ENCODE data around the gene CNPY2.
"Not testable (repeated sequence)": the region's sequence is repeated elsewhere in the genome, so short reads cannot be mapped to it uniquely, and the experiment has no call there.

Gene CNPY2

GRCh38 chr12:56297400-56297799 lies 18.4 kb downstream of the CNPY2 start:
- no peak for DNase-seq (ENCODE audit: extremely low read depth, low read depth)
- no peak for TF ChIP-seq CTCF (IDR thresholded peaks at IDR 0.05; ENCODE audit: low read depth, low read length, missing control alignments)
- H3K4me3 ChIP-seq (replicated peaks; ENCODE audit: low read depth, low read length) = no peak overlapping the region

DNA sequence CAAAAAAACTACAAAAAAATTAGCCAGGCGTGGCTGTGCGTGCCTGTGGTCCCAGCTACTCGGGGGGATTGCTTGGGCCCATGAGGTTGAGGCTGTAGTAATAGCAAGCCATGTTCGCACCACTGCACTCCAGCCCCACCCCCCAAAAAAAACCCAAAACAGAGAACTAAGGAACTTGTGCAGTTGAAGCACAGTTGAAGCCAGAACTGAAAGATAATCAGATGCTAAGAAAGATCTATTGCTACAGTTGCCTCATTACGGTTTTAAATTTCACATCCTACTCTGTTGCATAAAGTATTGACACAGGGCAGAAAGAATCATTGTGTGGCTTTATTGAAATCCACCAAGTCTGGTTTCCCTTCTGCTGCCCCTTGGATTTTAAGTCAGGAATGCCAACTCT lies 19.5 kb downstream of the CNPY2 start:
- no peak for TF ChIP-seq CTCF (IDR thresholded peaks at IDR 0.05; ENCODE audit: low read depth, low read length, missing control alignments)
- H3K4me3 ChIP-seq (replicated peaks; ENCODE audit: low read depth, low read length) = no peak overlapping the region
- no peak for DNase-seq (ENCODE audit: extremely low read depth, low read depth)

DNA sequence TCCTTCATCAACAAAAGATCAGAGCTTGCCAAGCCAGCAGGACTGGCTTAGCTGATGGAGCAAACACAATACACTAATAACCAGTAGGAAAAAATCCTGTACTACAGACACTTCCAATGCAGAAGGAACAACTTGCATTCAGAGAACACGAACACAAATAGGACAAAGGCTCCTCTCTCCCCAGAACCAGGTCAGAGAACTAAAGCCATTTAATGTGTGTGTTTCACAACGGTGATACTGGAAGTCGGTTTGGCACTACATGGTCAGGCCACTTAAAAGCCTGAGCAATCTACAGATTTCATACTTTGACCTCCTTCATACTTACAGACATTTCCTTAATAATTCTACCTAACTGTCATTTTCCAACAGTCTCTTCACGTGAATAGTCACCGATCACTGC lies 22.0 kb downstream of the CNPY2 start:
- no peak for TF ChIP-seq CTCF (IDR thresholded peaks at IDR 0.05; ENCODE audit: low read depth, low read length, missing control alignments)
- no peak overlapping the region for H3K4me3 ChIP-seq (replicated peaks; ENCODE audit: low read depth, low read length)
- no peak for DNase-seq (ENCODE audit: extremely low read depth, low read depth)

DNA sequence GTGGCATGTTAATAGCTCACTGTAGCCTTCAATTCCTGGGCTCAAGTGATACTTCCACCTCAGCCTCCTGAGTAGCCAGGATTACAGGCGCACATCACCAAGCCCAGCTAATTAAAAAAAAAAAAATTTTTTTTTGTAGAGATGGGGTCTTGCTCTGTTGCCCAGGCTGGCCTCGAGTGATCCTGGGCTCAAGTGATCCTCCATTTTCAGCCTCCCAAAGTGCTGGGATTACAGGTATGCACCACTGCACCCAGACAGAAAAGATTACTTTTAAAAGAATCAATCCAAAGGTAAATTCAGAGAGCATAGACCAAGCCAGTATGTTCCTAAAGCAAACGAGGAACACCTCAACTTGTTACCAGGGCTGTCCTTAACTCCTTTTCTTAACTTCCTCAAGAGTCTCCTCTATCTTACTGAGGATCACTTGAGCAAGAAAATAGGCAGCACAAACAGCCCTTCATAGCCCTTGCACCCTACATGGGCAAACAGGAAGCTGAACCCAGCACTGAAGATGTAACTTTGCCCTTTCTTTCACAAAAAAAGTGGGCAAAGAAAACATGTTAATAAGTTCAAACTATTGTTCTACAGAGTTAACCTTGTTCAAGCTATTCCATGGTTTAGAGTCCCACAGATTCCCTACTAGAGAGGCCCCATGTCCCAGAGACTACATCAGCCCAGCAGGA lies 26.9 kb downstream of the CNPY2 start:
- DNase-seq (ENCODE audit: extremely low read depth, low read depth) = no peak
- H3K4me3 ChIP-seq (replicated peaks; ENCODE audit: low read depth, low read length) = no peak overlapping the region

DNA sequence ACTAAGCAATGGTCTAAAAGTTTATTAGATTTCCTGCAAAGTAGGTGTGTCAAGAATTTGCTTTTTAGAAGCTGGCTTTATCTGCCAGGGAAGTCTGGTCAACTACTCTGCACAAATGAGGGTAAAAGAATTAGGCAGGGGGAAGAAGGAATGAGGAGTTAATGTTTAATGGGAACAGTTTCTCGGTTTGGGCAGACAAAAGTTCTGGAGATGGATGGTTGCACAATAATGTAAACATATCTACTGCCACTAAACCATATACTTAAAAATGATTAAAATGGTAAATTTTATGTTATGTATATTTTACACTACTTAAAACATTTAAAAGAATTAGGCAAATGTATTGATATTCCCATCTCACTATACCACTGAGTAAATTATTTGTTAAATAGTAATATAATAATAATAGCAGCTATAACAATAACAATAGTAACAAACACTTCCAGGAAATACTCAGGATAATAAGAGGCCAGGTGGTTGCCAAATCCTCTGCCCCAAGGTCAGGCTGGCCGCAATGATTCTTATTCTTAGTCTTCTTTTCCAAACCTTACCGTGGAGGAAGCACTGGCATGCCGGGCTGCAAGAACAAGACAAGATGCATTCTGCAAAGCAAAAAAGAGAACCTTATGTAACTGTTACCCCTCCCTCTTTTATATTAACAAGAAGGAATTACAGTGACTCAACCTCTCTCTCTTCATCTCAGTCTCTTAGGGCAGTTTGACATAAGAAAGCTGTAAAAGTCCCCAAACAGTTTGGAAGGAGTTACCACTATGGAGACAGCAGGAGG lies 29.6 kb downstream of the CNPY2 start:
- TF ChIP-seq CTCF (IDR thresholded peaks at IDR 0.05; ENCODE audit: low read depth, low read length, missing control alignments) = no peak
- DNase-seq (ENCODE audit: extremely low read depth, low read depth) = no peak
- no peak overlapping the region for H3K4me3 ChIP-seq (replicated peaks; ENCODE audit: low read depth, low read length)

More for the DNA sequence above, 26.9 kb downstream of the CNPY2 start:
- TF ChIP-seq CTCF (IDR thresholded peaks at IDR 0.05; ENCODE audit: low read depth, low read length, missing control alignments) = no peak

GRCh38 chr12:56284263-56284662 lies 31.5 kb downstream of the CNPY2 start:
- not testable (repeated sequence) for DNase-seq (ENCODE audit: extremely low read depth, low read depth); H3K4me3 ChIP-seq (replicated peaks; ENCODE audit: low read depth, low read length)

DNA sequence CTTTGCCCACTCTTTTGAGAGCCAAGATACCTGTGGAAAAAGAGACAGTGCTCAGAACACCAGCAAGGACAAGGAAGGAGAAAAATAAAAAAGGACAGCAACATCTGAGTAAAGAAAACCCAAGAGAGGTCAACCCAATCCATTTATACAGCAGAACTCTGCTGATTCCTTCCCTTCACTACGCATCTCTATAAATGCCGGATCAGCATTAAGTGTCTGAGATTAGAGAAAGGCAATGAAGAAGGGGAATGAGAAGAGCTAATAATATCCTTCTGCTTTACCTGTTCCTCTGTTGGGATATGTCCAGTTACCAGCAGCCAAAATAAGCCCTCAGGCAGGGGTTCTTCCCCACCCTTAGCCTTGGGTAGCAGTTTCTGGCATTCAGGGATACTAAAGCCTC lies 33.2 kb downstream of the CNPY2 start:
- TF ChIP-seq CTCF (IDR thresholded peaks at IDR 0.05; ENCODE audit: low read depth, low read length, missing control alignments) = no peak
- no peak for DNase-seq (ENCODE audit: extremely low read depth, low read depth)
- H3K4me3 ChIP-seq (replicated peaks; ENCODE audit: low read depth, low read length) = no peak overlapping the region
